HepG2 (cell line): ENCODE measurements around the gene AIDA. TPM values are rescaled to one million over a fixed set of nuclear protein-coding genes. Genes with fewer than 3 reads are reported as not detected.

ENCODE experiments used
- ATAC-seq: fragments of 200-7000 bp; cut with Tn5 transposase; 3 replicates; pipeline ENCODE4 v1.9.1; 2020; ENCODE audit warnings: mild to moderate bottlenecking, moderate library complexity
- BruUV-seq: library from RNA; stranded (reverse); fragments of 400-500 nt; replicated peaks from 2 replicates; lab custom pipeline; 2021; lab: Mats Ljungman, UMichigan
- CTCF ChIA-PET: fragments of 300-600 bp; formaldehyde crosslinking; extraction: SDS; loops from one replicate; lab custom pipeline; 2021; ENCODE audit warnings: low total read pairs, inconsistent platforms, low intra/inter-chr PET ratio; lab: Yijun Ruan, JAX
- POLR2A ChIA-PET: fragments of 350-600 bp; sonication (Branson Sonifier 250); formaldehyde crosslinking; loops from one replicate; lab custom pipeline; 2020; ENCODE audit warnings: antibody characterized with exemption, inconsistent platforms; lab: Yijun Ruan, JAX
- DNase-seq: peaks from one replicate; pipeline ENCODE4 v3.0.0-alpha.2; 2015; ENCODE audit warnings: low spot score
- FAIRE-seq: peaks from 3 replicates; lab custom pipeline; 2011; peaks lifted over from hg19 to GRCh38; lab: Jason Lieb, UNC
- H2AFZ ChIP-seq: one replicate; pipeline ENCODE4 v1.6.1; 2011; ENCODE audit warnings: low read length, inconsistent platforms
- H3K27ac ChIP-seq: fragments of 300-600 bp; 3 replicates; pipeline ENCODE4 v1.8.0; 2011; ENCODE audit warnings: mixed run types, mild to moderate bottlenecking, mixed read lengths, low read length, inconsistent platforms; ENCODE audit not compliant: insufficient read depth; ENCODE audit errors: extremely low read length
- H3K27me3 ChIP-seq, 2 experiments: fragments of 200-600 bp in 1 of 2; 2 replicates in 1 of 2; 3 replicates in 1 of 2; pipeline versions ENCODE4 v1.6.0 to v1.8.0; 2011; ENCODE audit warnings: low read length in 2 of 2, mild to moderate bottlenecking in 2 of 2, moderate library complexity in 2 of 2, inconsistent platforms in 1 of 2; ENCODE audit not compliant: insufficient read depth in 2 of 2, control insufficient read depth in 1 of 2
- H3K36me3 ChIP-seq, 2 experiments: fragments of 200-600 bp in 1 of 2; replicated peaks in 1 of 2; 2 replicates in 1 of 2; 3 replicates in 1 of 2; pipeline versions ENCODE4 v1.5.1 to v1.8.0; 2011; ENCODE audit warnings: low read length in 2 of 2, inconsistent platforms in 1 of 2; ENCODE audit not compliant: insufficient read depth in 2 of 2, control insufficient read depth in 1 of 2
- H3K4me1 ChIP-seq: 2 replicates; pipeline ENCODE4 v1.5.1; 2012; ENCODE audit warnings: low read length, inconsistent platforms; ENCODE audit not compliant: insufficient read depth
- H3K4me2 ChIP-seq: 2 replicates; pipeline ENCODE4 v1.6.0; 2011; ENCODE audit warnings: low read depth, low read length, inconsistent platforms
- H3K4me3 ChIP-seq, 3 experiments: fragments of 200-600 bp in 1 of 3; sonication (generic), shearing (Covaris generic) in 1 of 3; replicated peaks in 1 of 3; 2 replicates each; pipeline ENCODE4 v1.5.1; 2011 to 2016; ENCODE audit warnings: low read length in 3 of 3, inconsistent platforms in 2 of 3, low read depth in 2 of 3, mild to moderate bottlenecking in 2 of 3, control low read depth in 1 of 3, mixed read lengths in 1 of 3; ENCODE audit not compliant: insufficient read depth in 1 of 3
- H3K79me2 ChIP-seq: one replicate; pipeline ENCODE4 v1.6.1; 2011; ENCODE audit warnings: low read length, inconsistent platforms; ENCODE audit not compliant: insufficient read depth
- H3K9ac ChIP-seq: 2 replicates; pipeline ENCODE4 v1.6.0; 2011; ENCODE audit warnings: mild to moderate bottlenecking, low read depth, low read length, inconsistent platforms; ENCODE audit not compliant: insufficient read depth
- H3K9me3 ChIP-seq: 2 replicates; pipeline ENCODE4 v1.5.1; 2012; ENCODE audit warnings: mild to moderate bottlenecking, low read length
- H4K20me1 ChIP-seq: 2 replicates; pipeline ENCODE4 v1.6.0; 2011; ENCODE audit warnings: inconsistent platforms, mild to moderate bottlenecking, low read length, moderate library complexity; ENCODE audit not compliant: insufficient read depth
- DPF2 ChIP-seq: sonication (generic); formaldehyde crosslinking; IDR thresholded peaks from 2 replicates; pipeline ENCODE4 v1.4.0; 2020; ENCODE audit warnings: mild to moderate bottlenecking, low read depth, missing genetic modification reagents, borderline replicate concordance
- GATAD2A ChIP-seq: IDR thresholded peaks from 2 replicates; pipeline ENCODE4 v1.6.1; 2016
- NFATC3 ChIP-seq: sonication (generic); formaldehyde crosslinking; IDR thresholded peaks from 2 replicates; pipeline ENCODE4 v1.5.1; 2020; ENCODE audit warnings: mild to moderate bottlenecking, missing genetic modification reagents
- NFIB ChIP-seq: sonication (generic); formaldehyde crosslinking; IDR thresholded peaks from 2 replicates; pipeline ENCODE4 v1.9.0; 2021; ENCODE audit warnings: missing genetic modification reagents, mild to moderate bottlenecking, borderline replicate concordance
- NR1H2 ChIP-seq: sonication (generic); formaldehyde crosslinking; IDR thresholded peaks from 2 replicates; pipeline ENCODE4 v1.8.1; 2022; ENCODE audit warnings: low read depth, missing genetic modification reagents, borderline replicate concordance
- PAF1 ChIP-seq: IDR thresholded peaks from 2 replicates; pipeline ENCODE4 v1.6.1; 2016; ENCODE audit warnings: missing genetic modification reagents, missing compliant biosample characterization
- SPEN ChIP-seq: sonication (generic); formaldehyde crosslinking; IDR thresholded peaks from 2 replicates; pipeline ENCODE4 v1.5.1; 2020; ENCODE audit warnings: low read depth, mild to moderate bottlenecking, missing genetic modification reagents
- TCF12 ChIP-seq, 2 experiments: fragments of 450-650 bp in 1 of 2; sonication (generic) in 1 of 2; formaldehyde crosslinking in 1 of 2; IDR thresholded peaks; 2 replicates each; pipeline versions ENCODE4 v1.6.1 to v1.8.0; 2017 to 2022; ENCODE audit warnings: antibody characterized with exemption in 1 of 2, mild to moderate bottlenecking in 1 of 2, missing genetic modification reagents in 1 of 2, moderate library complexity in 1 of 2
- THAP11 ChIP-seq: IDR thresholded peaks from 2 replicates; pipeline ENCODE4 v1.6.1; 2016; ENCODE audit warnings: missing biosample characterization, missing genetic modification reagents
- ZIK1 ChIP-seq: sonication (generic); formaldehyde crosslinking; IDR thresholded peaks from 2 replicates; pipeline ENCODE4 v1.5.0; 2020; ENCODE audit warnings: mild to moderate bottlenecking, low read depth, missing genetic modification reagents, borderline replicate concordance
- ZNF256 ChIP-seq: sonication (generic); formaldehyde crosslinking; conservative IDR thresholded peaks from 2 replicates; pipeline ENCODE4 v1.4.0; 2020; ENCODE audit warnings: missing genetic modification reagents
- ZNF317 ChIP-seq: sonication (generic); formaldehyde crosslinking; IDR thresholded peaks from 2 replicates; pipeline ENCODE4 v1.5.0; 2020; ENCODE audit warnings: mild to moderate bottlenecking, missing genetic modification reagents
- ZNF746 ChIP-seq: sonication (generic); formaldehyde crosslinking; IDR thresholded peaks from 2 replicates; pipeline ENCODE4 v1.8.0; 2022; ENCODE audit warnings: mild to moderate bottlenecking, missing genetic modification reagents
- WGBS: methylation state at CpG from one replicate; pipeline ENCODE4 v1.1.6; 2017; ENCODE audit warnings: low lambda C conversion rate; 5-methylcytosine and 5-hydroxymethylcytosine counted together
- in situ Hi-C: cut with HindIII; loops from 2 replicates; pipeline ENCODE4 v1.10.0; 2017; ENCODE audit warnings: low pct_unique_long_range_greater_than_20kb; ENCODE audit not compliant: extremely low pct_ligation_motif_present
- intact Hi-C: fragments of 100-400 bp; cut with micrococcal nuclease; formaldehyde crosslinking; loops from one replicate; pipeline ENCODE4 v1.10.0; 2022; ENCODE audit not compliant: unreplicated experiment
- polyA plus RNA-seq, 8 experiments: library from polyadenylated mRNA; depleted of rRNA in 3 of 8; stranded (reverse) in 7 of 8; unstranded in 1 of 8; fragments of >200 nt; fragmentation: Illumina TruSeq in 4 of 8; extraction: Trizol in 4 of 8; gene quantifications; 2 replicates each; pipeline versions ENCODE4 v1.2.1 to v1.2.3, GENCODE V29; 2011 to 2016; ENCODE audit warnings: low read depth in 4 of 8, missing spikeins in 1 of 8, mixed read lengths in 1 of 8; ENCODE audit not compliant: insufficient read depth in 1 of 8
- total RNA-seq, 5 experiments: library from RNA; depleted of rRNA; stranded (reverse); fragments of >200 nt; fragmentation: Illumina TruSeq; extraction: Trizol; gene quantifications; 2 replicates each; pipeline ENCODE4 v1.2.3, GENCODE V29; 2016; ENCODE audit warnings: low read depth in 1 of 5
- TF ChIP-seq, protein P1 (sequence below): fragments of 450-650 bp; IDR thresholded peaks from 2 replicates; pipeline ENCODE4 v1.6.1; 2016
- TF ChIP-seq, protein P2 (sequence below): IDR thresholded peaks from 2 replicates; pipeline ENCODE4 v1.6.1; 2016; ENCODE audit warnings: low read depth

The AIDA gene
- total and polyA plus RNA-seq, 2 of the 13 experiments (the other 11 are each of a cell fraction or from before 2014, with no cell fraction given) = 17.5 to 35.4 TPM

DNA sequence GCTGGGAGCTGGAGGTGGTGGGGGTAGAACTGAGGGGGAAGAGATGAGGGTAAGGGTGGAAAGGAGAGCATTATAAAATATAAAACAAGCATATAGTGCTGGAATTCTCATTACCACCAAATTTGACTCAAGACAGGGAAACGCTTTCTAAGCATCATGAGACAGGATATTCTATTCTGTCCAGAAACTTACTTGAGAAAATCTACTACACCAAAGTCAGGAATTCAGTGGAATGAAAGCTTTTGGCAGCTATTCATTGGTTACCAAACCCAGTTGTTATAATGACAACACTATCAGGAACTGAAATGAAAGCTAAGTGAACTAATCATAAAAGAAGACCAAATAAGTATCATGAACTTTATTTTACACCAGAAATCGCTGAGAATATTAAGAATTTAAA lies 14.5 kb downstream of the AIDA start:
- no peaks in the 10 kb centered on the region for H3K4me1 ChIP-seq
- CTCF ChIA-PET = no interaction called here

More for the DNA sequence above, 14.5 kb downstream of the AIDA start:
- TF ChIP-seq DPF2 (CRISPR knock-in tag) (no peak), ZNF256 (CRISPR knock-in tag) (no peak), PAF1 (CRISPR knock-in tag) (no peak), ZIK1 (CRISPR knock-in tag) (no peak), NFIB (CRISPR knock-in tag) (no peak), ZNF317 (no peak), ZNF746 (CRISPR knock-in tag) (no peak), THAP11 (CRISPR knock-in tag) (no peak), NR1H2 (CRISPR knock-in tag) (no peak), NFATC3 (CRISPR knock-in tag) (no peak), GATAD2A (CRISPR knock-in tag) (no peak), SPEN (no peak), TCF12 (IDR thresholded peaks at IDR 0.05) (no peak), TCF12 (CRISPR knock-in tag; IDR thresholded peaks at IDR 0.05) (no peak)
- TF ChIP-seq, protein P1, sequence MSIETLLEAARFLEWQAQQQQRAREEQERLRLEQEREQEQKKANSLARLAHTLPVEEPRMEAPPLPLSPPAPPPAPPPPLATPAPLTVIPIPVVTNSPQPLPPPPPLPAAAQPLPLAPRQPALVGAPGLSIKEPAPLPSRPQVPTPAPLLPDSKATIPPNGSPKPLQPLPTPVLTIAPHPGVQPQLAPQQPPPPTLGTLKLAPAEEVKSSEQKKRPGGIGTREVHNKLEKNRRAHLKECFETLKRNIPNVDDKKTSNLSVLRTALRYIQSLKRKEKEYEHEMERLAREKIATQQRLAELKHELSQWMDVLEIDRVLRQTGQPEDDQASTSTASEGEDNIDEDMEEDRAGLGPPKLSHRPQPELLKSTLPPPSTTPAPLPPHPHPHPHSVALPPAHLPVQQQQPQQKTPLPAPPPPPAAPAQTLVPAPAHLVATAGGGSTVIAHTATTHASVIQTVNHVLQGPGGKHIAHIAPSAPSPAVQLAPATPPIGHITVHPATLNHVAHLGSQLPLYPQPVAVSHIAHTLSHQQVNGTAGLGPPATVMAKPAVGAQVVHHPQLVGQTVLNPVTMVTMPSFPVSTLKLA = no peak
- TF ChIP-seq, protein P2, sequence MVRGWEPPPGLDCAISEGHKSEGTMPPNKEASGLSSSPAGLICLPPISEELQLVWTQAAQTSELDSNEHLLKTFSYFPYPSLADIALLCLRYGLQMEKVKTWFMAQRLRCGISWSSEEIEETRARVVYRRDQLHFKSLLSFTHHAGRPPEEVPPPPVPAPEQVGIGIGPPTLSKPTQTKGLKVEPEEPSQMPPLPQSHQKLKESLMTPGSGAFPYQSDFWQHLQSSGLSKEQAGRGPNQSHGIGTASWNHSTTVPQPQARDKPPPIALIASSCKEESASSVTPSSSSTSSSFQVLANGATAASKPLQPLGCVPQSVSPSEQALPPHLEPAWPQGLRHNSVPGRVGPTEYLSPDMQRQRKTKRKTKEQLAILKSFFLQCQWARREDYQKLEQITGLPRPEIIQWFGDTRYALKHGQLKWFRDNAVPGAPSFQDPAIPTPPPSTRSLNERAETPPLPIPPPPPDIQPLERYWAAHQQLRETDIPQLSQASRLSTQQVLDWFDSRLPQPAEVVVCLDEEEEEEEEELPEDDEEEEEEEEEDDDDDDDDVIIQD (CRISPR knock-in tag) = no peak
- TF ChIP-seq, all 625 proteins: peak for 0
- POLR2A ChIA-PET = no interaction called here
- BruUV-seq = no TSS peak
- Histone ChIP-seq H3K9ac (no peak overlapping the region), H3K9me3 (no peaks in the 10 kb centered on the region), H3K4me2 (no peak overlapping the region), H4K20me1 (no peaks in the 10 kb centered on the region), H3K27ac (no peak overlapping the region), H2AFZ (no peak overlapping the region), H3K36me3 (peaks cover 0 to 19% of the 10 kb centered on the region in 2 experiments; a peak in 1 of 5 replicates), H3K4me3 (no peak overlapping the region), H3K27me3 (no peaks in the 10 kb centered on the region), H3K79me2 (peaks cover 2% of the 10 kb centered on the region)
- in situ Hi-C loops = no loop called here
- FAIRE-seq (no peak), ATAC-seq (no peak), DNase-seq (no peak)
- 90% methylated on average over 2 of the region's 2 CpGs for WGBS
- intact Hi-C loops = no loop called here
